Upper lobe of left lung (tissue), 4 donors: ENCODE results near the gene CLCNKB.

ENCODE experiments used
- EP300 ChIP-seq, 4 donors: sonication (generic); formaldehyde crosslinking; IDR thresholded peaks; one replicate each; pipeline ENCODE4 v1.5.1; 2017; ENCODE audit warnings: antibody characterized with exemption in 4 of 4, control low read depth in 2 of 4
- POLR2AphosphoS5 ChIP-seq, 2 donors: sonication (generic); formaldehyde crosslinking; IDR thresholded peaks; one replicate each; pipeline ENCODE4 v1.5.1; 2017; ENCODE audit warnings: antibody characterized with exemption in 2 of 2
- TF ChIP-seq, protein P1 (sequence below), 6 experiments: fragments of 450-650 bp in 4 of 6; fragments of 200-600 bp in 2 of 6; sonication (generic) in 2 of 6; IDR thresholded peaks; one replicate each; pipeline ENCODE4 v1.5.1; 2016 to 2019; ENCODE audit warnings: antibody characterized with exemption in 6 of 6

GRCh38 chr1:16023050-16023653 lies 20.4 kb upstream of the CLCNKB start:
- TF ChIP-seq, protein P1, sequence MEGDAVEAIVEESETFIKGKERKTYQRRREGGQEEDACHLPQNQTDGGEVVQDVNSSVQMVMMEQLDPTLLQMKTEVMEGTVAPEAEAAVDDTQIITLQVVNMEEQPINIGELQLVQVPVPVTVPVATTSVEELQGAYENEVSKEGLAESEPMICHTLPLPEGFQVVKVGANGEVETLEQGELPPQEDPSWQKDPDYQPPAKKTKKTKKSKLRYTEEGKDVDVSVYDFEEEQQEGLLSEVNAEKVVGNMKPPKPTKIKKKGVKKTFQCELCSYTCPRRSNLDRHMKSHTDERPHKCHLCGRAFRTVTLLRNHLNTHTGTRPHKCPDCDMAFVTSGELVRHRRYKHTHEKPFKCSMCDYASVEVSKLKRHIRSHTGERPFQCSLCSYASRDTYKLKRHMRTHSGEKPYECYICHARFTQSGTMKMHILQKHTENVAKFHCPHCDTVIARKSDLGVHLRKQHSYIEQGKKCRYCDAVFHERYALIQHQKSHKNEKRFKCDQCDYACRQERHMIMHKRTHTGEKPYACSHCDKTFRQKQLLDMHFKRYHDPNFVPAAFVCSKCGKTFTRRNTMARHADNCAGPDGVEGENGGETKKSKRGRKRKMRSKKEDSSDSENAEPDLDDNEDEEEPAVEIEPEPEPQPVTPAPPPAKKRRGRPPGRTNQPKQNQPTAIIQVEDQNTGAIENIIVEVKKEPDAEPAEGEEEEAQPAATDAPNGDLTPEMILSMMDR (IDR thresholded peaks at IDR 0.05) = no peak
- TF ChIP-seq POLR2AphosphoS5 (IDR thresholded peaks at IDR 0.05) (no peak), EP300 (IDR thresholded peaks at IDR 0.05) (no peak)
